ENCODE data around the gene AIM2. TPM values are rescaled to one million over a fixed set of nuclear protein-coding genes. Genes with fewer than 3 reads are reported as not detected.

Gene AIM2
- total and polyA plus RNA-seq, 10 of the 15 experiments (the other 5 are each of a cell fraction or from before 2014, with no cell fraction given), result 7.9 to 35.7 (median 12.8) TPM

DNA sequence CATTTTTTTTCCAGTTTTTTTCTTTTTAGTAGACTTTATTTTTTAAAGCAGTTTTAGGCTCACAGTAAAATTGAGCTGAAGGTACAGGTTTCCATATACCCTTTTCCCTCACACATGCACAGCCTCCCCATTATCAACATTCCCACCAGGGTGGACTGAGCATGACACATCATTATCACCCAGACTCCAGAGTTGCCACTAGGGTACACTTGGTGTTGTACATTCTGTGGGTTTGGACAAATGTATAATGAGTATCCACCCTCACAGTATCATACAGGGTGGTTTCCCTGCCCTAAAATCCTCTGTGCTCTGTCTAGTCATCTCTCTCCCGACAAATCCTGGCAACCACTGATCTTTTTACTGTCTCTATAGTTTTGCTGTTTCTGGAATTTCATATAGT is 3.0 kb upstream of the AIM2 start:
- Histone ChIP-seq H3K4me3 (no peak overlapping the region), H4K20me1 (ENCODE audit: control insufficient read depth, insufficient read depth) (no peaks in the 10 kb centered on the region), H3K27ac (ENCODE audit: control insufficient read depth, insufficient read depth) (no peak overlapping the region), H3K9ac (ENCODE audit: control insufficient read depth, insufficient read depth, low read length) (no peak overlapping the region), H3K79me2 (ENCODE audit: control insufficient read depth, insufficient read depth, low read length) (peaks cover 19% of the 10 kb centered on the region), H3K36me3 (ENCODE audit: control insufficient read depth in 2 of 2, insufficient read depth in 2 of 2, low read length in 1 of 2) (no peaks in the 10 kb centered on the region), H3K9me3 (replicated peaks; ENCODE audit: control insufficient read depth, insufficient read depth, low read length) (no peaks in the 10 kb centered on the region; the same call in 2 of the 3 replicates), H3K27me3 (replicated peaks in 1 of 2; ENCODE audit: control insufficient read depth in 2 of 2, insufficient read depth in 2 of 2, low read length in 1 of 2) (no peaks in the 10 kb centered on the region), H2AFZ (ENCODE audit: control insufficient read depth, low read depth, low read length) (no peak overlapping the region), H3K4me1 (ENCODE audit: control insufficient read depth, insufficient read depth, low read length) (peaks cover 11% of the 10 kb centered on the region), H3K4me2 (ENCODE audit: control insufficient read depth, insufficient read depth) (no peak overlapping the region)
- in situ Hi-C loops (cut with MboI) (no loop called here), intact Hi-C loops (cut with micrococcal nuclease; ENCODE audit: unreplicated experiment) (loop anchor here (5.0 to 10.0 kb wide), 3 partner anchors 145 to 877 kb away; partner anchors contain the start of genes PYHIN1 and TAGLN2)
- DNase-seq (ENCODE audit: low read depth, low spot score) (no peak), FAIRE-seq (no peak), ATAC-seq (no peak)
- BruUV-seq (replicated peaks), result no TSS peak
- ChIA-PET POLR2A (interaction anchor here (0.7 to 5.0 kb wide), 2 partner anchors 71 to 795 kb away, joined by 3 to 46 read pairs; partner anchors contain the start of gene IFI16), RAD21 (ENCODE audit: unreplicated experiment) (no interaction called here), SMC1A (ENCODE audit: uncharacterized antibody, unreplicated experiment) (interaction anchor here (1.0 to 4.4 kb wide), 2 partner anchors 11 to 875 kb away, joined by 3 to 43 read pairs; no protein-coding TSS in a partner anchor), CTCF (interaction anchor here (0.6 to 5.0 kb wide), 2 partner anchors 10 to 128 kb away, joined by 5 to 61 read pairs; no protein-coding TSS in a partner anchor)
- WGBS (ENCODE audit: insufficient coverage, insufficient replicate concordance, low lambda C conversion rate, missing lambda C conversion rate), result 54% methylated on average over 1 of the region's 1 CpG
- TF ChIP-seq, protein P1, sequence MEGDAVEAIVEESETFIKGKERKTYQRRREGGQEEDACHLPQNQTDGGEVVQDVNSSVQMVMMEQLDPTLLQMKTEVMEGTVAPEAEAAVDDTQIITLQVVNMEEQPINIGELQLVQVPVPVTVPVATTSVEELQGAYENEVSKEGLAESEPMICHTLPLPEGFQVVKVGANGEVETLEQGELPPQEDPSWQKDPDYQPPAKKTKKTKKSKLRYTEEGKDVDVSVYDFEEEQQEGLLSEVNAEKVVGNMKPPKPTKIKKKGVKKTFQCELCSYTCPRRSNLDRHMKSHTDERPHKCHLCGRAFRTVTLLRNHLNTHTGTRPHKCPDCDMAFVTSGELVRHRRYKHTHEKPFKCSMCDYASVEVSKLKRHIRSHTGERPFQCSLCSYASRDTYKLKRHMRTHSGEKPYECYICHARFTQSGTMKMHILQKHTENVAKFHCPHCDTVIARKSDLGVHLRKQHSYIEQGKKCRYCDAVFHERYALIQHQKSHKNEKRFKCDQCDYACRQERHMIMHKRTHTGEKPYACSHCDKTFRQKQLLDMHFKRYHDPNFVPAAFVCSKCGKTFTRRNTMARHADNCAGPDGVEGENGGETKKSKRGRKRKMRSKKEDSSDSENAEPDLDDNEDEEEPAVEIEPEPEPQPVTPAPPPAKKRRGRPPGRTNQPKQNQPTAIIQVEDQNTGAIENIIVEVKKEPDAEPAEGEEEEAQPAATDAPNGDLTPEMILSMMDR (IDR thresholded peaks at IDR 0.05 in 2 of 3, conservative IDR thresholded peaks at IDR 0.05 in 1 of 3; ENCODE audit: control insufficient read depth in 2 of 3, extremely low read depth in 1 of 3, insufficient read depth in 1 of 3, low read depth in 3 of 3, low read length in 3 of 3), result no peak
- TF ChIP-seq RAD21 (IDR thresholded peaks at IDR 0.05; ENCODE audit: insufficient read depth, low read depth, low read length), result no peak
- TF ChIP-seq RUNX3 (IDR thresholded peaks at IDR 0.05; ENCODE audit: low read length), result no peak

Data from GM12878 (cell line).